ENCODE data around the gene SCMH1. TPM values are rescaled to one million over a fixed set of nuclear protein-coding genes. Genes with fewer than 3 reads are reported as not detected.

SCMH1 gene
- polyA plus RNA-seq, 4 donors, result 38.5 to 40.8 (median 39.4) TPM

- no peak for DNase-seq (ENCODE audit: low read depth in 4 of 4, low spot score in 3 of 4)
Observed at GRCh38 chr1:41033272-41033671, 208.8 kb downstream of the SCMH1 start.

- DNase-seq (ENCODE audit: low read depth in 4 of 4, low spot score in 3 of 4), result no peak
Observed at GRCh38 chr1:41032147-41032546, 210.0 kb downstream of the SCMH1 start.

GRCh38 chr1:41030872-41031616, 211.1 kb downstream of the SCMH1 start:
- no peak for DNase-seq (ENCODE audit: low read depth in 4 of 4, low spot score in 3 of 4)

- DNase-seq (ENCODE audit: low read depth in 4 of 4, low spot score in 3 of 4), result no peak
Observed at GRCh38 chr1:41028034-41028642, 214.0 kb downstream of the SCMH1 start.

GRCh38 chr1:41025979-41026819, 215.9 kb downstream of the SCMH1 start:
- DNase-seq (ENCODE audit: low read depth in 4 of 4, low spot score in 3 of 4), result no peak

- DNase-seq (ENCODE audit: low read depth in 4 of 4, low spot score in 3 of 4), result no peak
Observed at GRCh38 chr1:41024953-41025352, 217.2 kb downstream of the SCMH1 start.

- no peak for DNase-seq (ENCODE audit: low read depth in 4 of 4, low spot score in 3 of 4)
Observed at GRCh38 chr1:41023279-41023990, 218.7 kb downstream of the SCMH1 start.

GRCh38 chr1:41022424-41022823, 219.7 kb downstream of the SCMH1 start:
- DNase-seq (ENCODE audit: low read depth in 4 of 4, low spot score in 3 of 4), result no peak

GRCh38 chr1:41021526-41022308, 220.4 kb downstream of the SCMH1 start, which contains the start of gene SLFNL1:
SLFNL1 (minus strand) TSS chr1:41021725; CDS start chr1:41020660, 1,065 bp downstream.
- DNase-seq (ENCODE audit: low read depth in 4 of 4, low spot score in 3 of 4), result peak; percentile 21 to 41 (median 26)

GRCh38 chr1:41020654-41021053, 221.5 kb downstream of the SCMH1 start:
- DNase-seq (ENCODE audit: low read depth in 4 of 4, low spot score in 3 of 4), result no peak

GRCh38 chr1:41020109-41020576, 222.0 kb downstream of the SCMH1 start:
- no peak for DNase-seq (ENCODE audit: low read depth in 4 of 4, low spot score in 3 of 4)

GRCh38 chr1:41019353-41019745, 222.8 kb downstream of the SCMH1 start:
- DNase-seq (ENCODE audit: low read depth in 4 of 4, low spot score in 3 of 4), result no peak

- no peak for DNase-seq (ENCODE audit: low read depth in 4 of 4, low spot score in 3 of 4)
Observed at GRCh38 chr1:41018018-41018410, 224.1 kb downstream of the SCMH1 start.

GRCh38 chr1:41017141-41018017, 224.7 kb downstream of the SCMH1 start:
- no peak for DNase-seq (ENCODE audit: low read depth in 4 of 4, low spot score in 3 of 4)

- DNase-seq (ENCODE audit: low read depth in 4 of 4, low spot score in 3 of 4), result no peak
Observed at GRCh38 chr1:41015897-41016470, 226.1 kb downstream of the SCMH1 start.

- DNase-seq (ENCODE audit: low read depth in 4 of 4, low spot score in 3 of 4), result no peak
Observed at GRCh38 chr1:41015281-41015896, 226.7 kb downstream of the SCMH1 start.

GRCh38 chr1:41014871-41015270, 227.2 kb downstream of the SCMH1 start:
- DNase-seq (ENCODE audit: low read depth in 4 of 4, low spot score in 3 of 4), result no peak

- DNase-seq (ENCODE audit: low read depth in 4 of 4, low spot score in 3 of 4), result no peak
Observed at GRCh38 chr1:41013796-41014195, 228.3 kb downstream of the SCMH1 start.

Data from right renal pelvis (tissue), 4 donors.